ENCODE measurements around the gene ATG9B.

- no peak for TF ChIP-seq EP300 (IDR thresholded peaks at IDR 0.05; ENCODE audit: low read depth in 2 of 2, low read length in 2 of 2)
- TF ChIP-seq EP300 (CRISPR knock-in tag; IDR thresholded peaks at IDR 0.05; ENCODE audit: borderline replicate concordance) = no peak
- TF ChIP-seq SP1 (IDR thresholded peaks at IDR 0.05) = no peak
- no peak for TF ChIP-seq SP1 (CRISPR knock-in tag; IDR thresholded peaks at IDR 0.05)
- no peak for TF ChIP-seq SIN3A (IDR thresholded peaks at IDR 0.05; ENCODE audit: borderline replicate concordance, low read depth, low read length)
These were observed 17.5 kb downstream of the ATG9B start for GRCh38 chr7:151006590-151007300.
